Measurements from ENCODE around the gene COL5A2. TPM values are rescaled to one million over a fixed set of nuclear protein-coding genes. Genes with fewer than 3 reads are reported as not detected.

The COL5A2 gene
- total RNA-seq, 1 donor from 2014 or later, result 11.2 TPM

DNA sequence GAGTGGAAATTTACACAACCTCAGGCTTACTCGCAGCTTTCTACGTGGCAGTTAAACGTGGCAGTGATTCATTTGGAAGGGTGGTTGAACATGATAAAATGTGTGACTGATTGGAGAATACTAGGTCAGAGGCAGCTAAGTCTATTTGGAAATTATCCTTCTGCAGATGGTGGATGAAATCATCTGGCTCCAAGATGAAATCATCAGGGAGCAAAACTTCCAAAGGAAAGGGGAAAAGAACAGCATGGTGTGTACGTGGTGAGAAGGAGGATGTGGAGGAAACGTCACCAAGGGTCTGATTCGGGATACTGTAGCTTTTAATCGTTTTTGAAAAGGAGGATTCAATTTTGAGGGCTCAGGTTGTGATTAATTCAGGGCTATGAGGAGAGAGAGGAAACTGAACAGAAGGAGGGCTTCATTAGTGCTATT is 157.5 kb downstream of the COL5A2 start:
- Mint-ChIP-seq H3K9me3 (no peaks in the 10 kb centered on the region), H3K4me3 (peak overlapping the region; percentile 2), H3K27ac (no peak overlapping the region), H3K27me3 (ENCODE audit: insufficient read depth, low read depth) (peaks cover 2% of the 10 kb centered on the region), H3K36me3 (no peaks in the 10 kb centered on the region), H3K4me1 (no peaks in the 10 kb centered on the region)
- Histone ChIP-seq H3K79me2 (ENCODE audit: low read depth) (no peaks in the 10 kb centered on the region), H3K36me3 (no peaks in the 10 kb centered on the region), H4K20me1 (ENCODE audit: low read depth) (no peaks in the 10 kb centered on the region), H3K9ac (no peak overlapping the region), H3F3A (ENCODE audit: low read depth) (no peaks in the 10 kb centered on the region), H3K9me3 (ENCODE audit: low read depth) (no peaks in the 10 kb centered on the region), H3K27me3 (no peaks in the 10 kb centered on the region), H3K4me2 (no peak overlapping the region), H2AFZ (replicated peaks) (no peak overlapping the region), H3K4me3 (no peak overlapping the region), H3K27ac (no peak overlapping the region), H3K4me1 (no peaks in the 10 kb centered on the region)
- TF ChIP-seq, protein P1, sequence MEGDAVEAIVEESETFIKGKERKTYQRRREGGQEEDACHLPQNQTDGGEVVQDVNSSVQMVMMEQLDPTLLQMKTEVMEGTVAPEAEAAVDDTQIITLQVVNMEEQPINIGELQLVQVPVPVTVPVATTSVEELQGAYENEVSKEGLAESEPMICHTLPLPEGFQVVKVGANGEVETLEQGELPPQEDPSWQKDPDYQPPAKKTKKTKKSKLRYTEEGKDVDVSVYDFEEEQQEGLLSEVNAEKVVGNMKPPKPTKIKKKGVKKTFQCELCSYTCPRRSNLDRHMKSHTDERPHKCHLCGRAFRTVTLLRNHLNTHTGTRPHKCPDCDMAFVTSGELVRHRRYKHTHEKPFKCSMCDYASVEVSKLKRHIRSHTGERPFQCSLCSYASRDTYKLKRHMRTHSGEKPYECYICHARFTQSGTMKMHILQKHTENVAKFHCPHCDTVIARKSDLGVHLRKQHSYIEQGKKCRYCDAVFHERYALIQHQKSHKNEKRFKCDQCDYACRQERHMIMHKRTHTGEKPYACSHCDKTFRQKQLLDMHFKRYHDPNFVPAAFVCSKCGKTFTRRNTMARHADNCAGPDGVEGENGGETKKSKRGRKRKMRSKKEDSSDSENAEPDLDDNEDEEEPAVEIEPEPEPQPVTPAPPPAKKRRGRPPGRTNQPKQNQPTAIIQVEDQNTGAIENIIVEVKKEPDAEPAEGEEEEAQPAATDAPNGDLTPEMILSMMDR (IDR thresholded peaks at IDR 0.05), result no peak
- no peak for TF ChIP-seq EZH2 (IDR thresholded peaks at IDR 0.05)
- no peak for TF ChIP-seq EZH2phosphoT487 (IDR thresholded peaks at IDR 0.05)
- no peak for DNase-seq (ENCODE audit: low spot score)

DNA sequence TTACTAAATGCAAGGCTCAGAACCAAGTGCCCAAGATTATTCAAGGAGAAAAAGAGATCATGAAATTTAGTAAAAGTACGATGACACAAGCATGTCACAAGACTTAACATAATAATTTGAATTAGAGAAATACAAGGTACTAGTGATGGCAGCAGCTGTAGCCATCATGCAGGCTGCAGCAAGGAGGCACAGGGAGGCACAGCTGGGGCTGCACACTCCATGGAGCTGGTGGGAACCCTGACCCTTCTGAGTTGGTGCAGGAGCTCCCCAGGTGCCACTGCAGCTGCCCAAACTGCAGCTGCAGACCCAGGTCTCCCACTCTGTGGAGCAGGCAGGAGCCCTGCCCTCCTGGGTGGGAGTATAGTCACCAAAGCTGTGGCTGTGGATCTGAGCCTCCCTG is 159.4 kb downstream of the COL5A2 start:
- H2AFZ ChIP-seq (replicated peaks), result no peak overlapping the region
- H3K27ac Mint-ChIP-seq, result peak overlapping the region; percentile 18
- H3K27me3 Mint-ChIP-seq (ENCODE audit: insufficient read depth, low read depth), result peaks cover 2% of the 10 kb centered on the region
- H3K4me1 Mint-ChIP-seq, result peaks cover 10% of the 10 kb centered on the region
- no peaks in the 10 kb centered on the region for H3K27me3 ChIP-seq
- no peak overlapping the region for H3K9ac ChIP-seq
- H3K79me2 ChIP-seq (ENCODE audit: low read depth), result no peaks in the 10 kb centered on the region
- H4K20me1 ChIP-seq (ENCODE audit: low read depth), result no peaks in the 10 kb centered on the region
- peaks cover under 1% of the 10 kb centered on the region for H3F3A ChIP-seq (ENCODE audit: low read depth)
- H3K36me3 ChIP-seq, result no peaks in the 10 kb centered on the region
- no peak for DNase-seq (ENCODE audit: low spot score)
- no peaks in the 10 kb centered on the region for H3K36me3 Mint-ChIP-seq
- H3K4me2 ChIP-seq, result no peak overlapping the region
- no peak for TF ChIP-seq EZH2phosphoT487 (IDR thresholded peaks at IDR 0.05)
- no peak for TF ChIP-seq EZH2 (IDR thresholded peaks at IDR 0.05)
- TF ChIP-seq, protein P1 (IDR thresholded peaks at IDR 0.05), result no peak
- H3K4me3 ChIP-seq, result no peak overlapping the region
- H3K9me3 Mint-ChIP-seq, result no peaks in the 10 kb centered on the region
- H3K9me3 ChIP-seq (ENCODE audit: low read depth), result no peaks in the 10 kb centered on the region
- H3K4me1 ChIP-seq, result peaks cover 15% of the 10 kb centered on the region
- H3K4me3 Mint-ChIP-seq, result no peak overlapping the region
- no peak overlapping the region for H3K27ac ChIP-seq

DNA sequence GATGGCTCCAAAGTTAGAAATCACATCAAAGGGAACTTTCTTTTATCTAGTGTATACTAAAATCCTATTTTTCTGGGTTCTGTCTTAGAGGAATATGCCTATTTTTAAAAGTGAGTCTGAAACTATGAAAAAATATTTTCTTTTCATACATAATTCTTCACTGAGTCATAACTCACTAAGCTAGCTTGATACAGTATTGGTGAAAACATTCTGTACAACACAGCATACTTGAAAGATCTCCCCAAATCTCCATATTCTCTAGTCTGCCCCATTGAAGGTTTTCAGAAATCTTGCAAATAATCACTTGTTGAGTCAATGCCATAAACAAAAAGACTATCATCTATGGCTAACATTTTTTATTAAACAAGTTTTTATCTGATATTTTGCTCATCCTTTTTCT is 160.9 kb downstream of the COL5A2 start:
- H3K9ac ChIP-seq, result no peak overlapping the region
- no peaks in the 10 kb centered on the region for H3K79me2 ChIP-seq (ENCODE audit: low read depth)
- Mint-ChIP-seq H3K27ac (no peak overlapping the region), H3K9me3 (no peaks in the 10 kb centered on the region), H3K4me3 (no peak overlapping the region), H3K36me3 (no peaks in the 10 kb centered on the region), H3K27me3 (ENCODE audit: insufficient read depth, low read depth) (no peaks in the 10 kb centered on the region), H3K4me1 (peaks cover 24% of the 10 kb centered on the region)
- no peak overlapping the region for H3K27ac ChIP-seq
- no peak overlapping the region for H3K4me3 ChIP-seq
- TF ChIP-seq EZH2phosphoT487 (IDR thresholded peaks at IDR 0.05), result no peak
- TF ChIP-seq EZH2 (IDR thresholded peaks at IDR 0.05), result no peak
- TF ChIP-seq, protein P1 (IDR thresholded peaks at IDR 0.05), result no peak
- H3F3A ChIP-seq (ENCODE audit: low read depth), result peaks cover 8% of the 10 kb centered on the region
- H3K4me2 ChIP-seq, result no peak overlapping the region
- H3K36me3 ChIP-seq, result no peaks in the 10 kb centered on the region
- no peak for DNase-seq (ENCODE audit: low spot score)
- H3K27me3 ChIP-seq, result no peaks in the 10 kb centered on the region
- H2AFZ ChIP-seq (replicated peaks), result no peak overlapping the region
- H4K20me1 ChIP-seq (ENCODE audit: low read depth), result no peaks in the 10 kb centered on the region
- peaks cover 22% of the 10 kb centered on the region for H3K4me1 ChIP-seq
- H3K9me3 ChIP-seq (ENCODE audit: low read depth), result no peaks in the 10 kb centered on the region
